HG03520 (cell line): ENCODE data around the gene MT1F.
A peak's percentile ranks its signal among the peaks of the same experiment; 100 is the strongest.

Experiments
- ATAC-seq: cut with Tn5 transposase; IDR thresholded peaks from one replicate; pipeline ENCODE4 v1.9.1; 2021; ENCODE audit warnings: mild to moderate bottlenecking, moderate library complexity; ENCODE audit not compliant: unreplicated experiment

The MT1F gene

GRCh38 chr16:56625140-56625942 lies 32.4 kb upstream of the MT1F start, which contains the start of gene MT1E:
Gene MT1E, plus strand, starts transcription at chr16:56625781. Its CDS starts 71 bp downstream, at chr16:56625852.
- no peak for ATAC-seq

- ATAC-seq = no peak
Measured at GRCh38 chr16:56625943-56626654, 31.7 kb upstream of the MT1F start.

GRCh38 chr16:56626685-56627084 lies 31.1 kb upstream of the MT1F start:
- ATAC-seq = no peak

GRCh38 chr16:56628486-56629350 lies 29.0 kb upstream of the MT1F start:
- ATAC-seq = no peak

GRCh38 chr16:56629531-56629930 lies 28.2 kb upstream of the MT1F start:
- ATAC-seq = no peak

- peak; percentile 85 for ATAC-seq
Measured at GRCh38 chr16:56630134-56630533, 27.6 kb upstream of the MT1F start.

GRCh38 chr16:56631197-56631596 lies 26.6 kb upstream of the MT1F start:
- no peak for ATAC-seq

GRCh38 chr16:56631832-56632155 lies 26.0 kb upstream of the MT1F start:
- ATAC-seq = no peak

GRCh38 chr16:56632156-56632847 lies 25.5 kb upstream of the MT1F start, which contains the start of gene MT1M:
Gene MT1M, plus strand, starts transcription at chr16:56632659. Its CDS starts 73 bp downstream, at chr16:56632732.
- ATAC-seq = no peak

- no peak for ATAC-seq
Measured at GRCh38 chr16:56632848-56633365, 24.9 kb upstream of the MT1F start.

- no peak for ATAC-seq
Measured at GRCh38 chr16:56633535-56633934, 24.2 kb upstream of the MT1F start.

GRCh38 chr16:56634715-56635440 lies 22.9 kb upstream of the MT1F start:
- ATAC-seq = no peak

GRCh38 chr16:56635441-56635967 lies 22.3 kb upstream of the MT1F start:
- ATAC-seq = no peak

GRCh38 chr16:56636616-56637413 lies 20.9 kb upstream of the MT1F start:
- no peak for ATAC-seq

- ATAC-seq = no peak
Measured at GRCh38 chr16:56637814-56638750, 19.7 kb upstream of the MT1F start, which contains the start of gene MT1A. Gene MT1A, plus strand, starts transcription at chr16:56638666. Its CDS starts 73 bp downstream, at chr16:56638739.

GRCh38 chr16:56639045-56639444 lies 18.7 kb upstream of the MT1F start:
- no peak for ATAC-seq

- ATAC-seq = no peak
Measured at GRCh38 chr16:56640076-56640475, 17.7 kb upstream of the MT1F start.

- ATAC-seq = no peak
Measured at GRCh38 chr16:56641166-56641565, 16.6 kb upstream of the MT1F start.
